ENCODE results near the gene PPFIA2.

GRCh38 chr12:81245458-81245857 lies 513.7 kb downstream of the PPFIA2 start:
- TF ChIP-seq CTCF (IDR thresholded peaks at IDR 0.05) (no peak), POLR2AphosphoS5 (IDR thresholded peaks at IDR 0.05) (peak in 2 of 3 donors; percentile 10 to 22), POLR2A (IDR thresholded peaks at IDR 0.05) (no peak)
